Measurements from ENCODE around the gene FAM13A.

DNA sequence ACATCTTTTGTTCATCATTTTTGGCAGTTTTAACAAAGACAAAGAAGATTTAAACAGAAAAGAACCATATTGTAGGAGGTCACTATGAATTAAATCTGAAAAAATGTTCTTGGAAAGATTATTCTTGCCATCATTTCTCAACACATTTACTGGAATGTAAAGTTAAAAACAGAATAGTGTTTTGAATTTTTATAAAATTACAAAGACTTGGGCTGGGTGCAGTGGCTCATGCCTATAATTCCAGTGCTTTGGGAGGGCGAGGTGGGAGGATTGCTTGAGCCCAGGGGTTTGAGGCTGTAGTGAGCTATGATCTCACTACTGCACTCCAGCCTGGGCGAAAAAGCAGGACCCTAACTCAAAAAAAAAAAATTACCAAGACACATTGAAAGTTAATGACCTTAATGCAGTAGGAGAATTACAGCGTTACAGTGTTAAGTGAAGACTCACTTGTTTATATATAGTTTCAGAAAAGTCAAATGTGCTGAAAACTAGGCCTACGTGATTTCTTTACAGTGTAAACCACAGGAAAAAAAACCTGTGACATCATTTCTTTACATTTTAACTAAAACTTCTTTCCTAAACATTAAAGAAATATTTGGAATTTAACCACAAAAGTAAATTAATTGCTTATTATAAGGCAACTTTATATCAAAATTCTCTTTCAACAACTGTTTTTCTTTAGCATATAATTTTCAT, 7.9 kb downstream of the FAM13A start:
- no peak for TF ChIP-seq POLR2A (IDR thresholded peaks at IDR 0.05)
- TF ChIP-seq, protein P1, sequence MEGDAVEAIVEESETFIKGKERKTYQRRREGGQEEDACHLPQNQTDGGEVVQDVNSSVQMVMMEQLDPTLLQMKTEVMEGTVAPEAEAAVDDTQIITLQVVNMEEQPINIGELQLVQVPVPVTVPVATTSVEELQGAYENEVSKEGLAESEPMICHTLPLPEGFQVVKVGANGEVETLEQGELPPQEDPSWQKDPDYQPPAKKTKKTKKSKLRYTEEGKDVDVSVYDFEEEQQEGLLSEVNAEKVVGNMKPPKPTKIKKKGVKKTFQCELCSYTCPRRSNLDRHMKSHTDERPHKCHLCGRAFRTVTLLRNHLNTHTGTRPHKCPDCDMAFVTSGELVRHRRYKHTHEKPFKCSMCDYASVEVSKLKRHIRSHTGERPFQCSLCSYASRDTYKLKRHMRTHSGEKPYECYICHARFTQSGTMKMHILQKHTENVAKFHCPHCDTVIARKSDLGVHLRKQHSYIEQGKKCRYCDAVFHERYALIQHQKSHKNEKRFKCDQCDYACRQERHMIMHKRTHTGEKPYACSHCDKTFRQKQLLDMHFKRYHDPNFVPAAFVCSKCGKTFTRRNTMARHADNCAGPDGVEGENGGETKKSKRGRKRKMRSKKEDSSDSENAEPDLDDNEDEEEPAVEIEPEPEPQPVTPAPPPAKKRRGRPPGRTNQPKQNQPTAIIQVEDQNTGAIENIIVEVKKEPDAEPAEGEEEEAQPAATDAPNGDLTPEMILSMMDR (IDR thresholded peaks at IDR 0.05): no peak

All from esophagus squamous epithelium (tissue), 4 donors.